Memory B cell (primary cell): ENCODE results near the gene KCTD16.

Source experiments
- ATAC-seq: fragments of 150-1000 bp; cut with Tn5 transposase; 2 replicates; pipeline ENCODE4 v1.10.0; 2021; ENCODE audit warnings: low read depth, mild to moderate bottlenecking, moderate library complexity
- DNase-seq, 2 donors: peaks; one replicate each; pipeline ENCODE4 v3.0.0; 2022; ENCODE audit warnings: low spot score in 2 of 2
- H3K27ac Mint-ChIP-seq: one replicate; pipeline ENCODE4 v1.8.0; 2022; ENCODE audit warnings: mild to moderate bottlenecking, moderate library complexity, mixed read lengths
- H3K27me3 Mint-ChIP-seq: one replicate; pipeline ENCODE4 v1.8.0; 2022; ENCODE audit warnings: mixed read lengths
- H3K36me3 Mint-ChIP-seq: one replicate; pipeline ENCODE4 v1.8.0; 2022; ENCODE audit warnings: mild to moderate bottlenecking, mixed read lengths
- H3K4me1 Mint-ChIP-seq: one replicate; pipeline ENCODE4 v1.8.0; 2022; ENCODE audit warnings: mixed read lengths
- H3K4me3 Mint-ChIP-seq: one replicate; pipeline ENCODE4 v1.8.0; 2022; ENCODE audit warnings: mild to moderate bottlenecking, moderate library complexity, mixed read lengths
- H3K9me3 Mint-ChIP-seq: one replicate; pipeline ENCODE4 v1.8.0; 2022; ENCODE audit warnings: mixed read lengths

The KCTD16 gene

DNA sequence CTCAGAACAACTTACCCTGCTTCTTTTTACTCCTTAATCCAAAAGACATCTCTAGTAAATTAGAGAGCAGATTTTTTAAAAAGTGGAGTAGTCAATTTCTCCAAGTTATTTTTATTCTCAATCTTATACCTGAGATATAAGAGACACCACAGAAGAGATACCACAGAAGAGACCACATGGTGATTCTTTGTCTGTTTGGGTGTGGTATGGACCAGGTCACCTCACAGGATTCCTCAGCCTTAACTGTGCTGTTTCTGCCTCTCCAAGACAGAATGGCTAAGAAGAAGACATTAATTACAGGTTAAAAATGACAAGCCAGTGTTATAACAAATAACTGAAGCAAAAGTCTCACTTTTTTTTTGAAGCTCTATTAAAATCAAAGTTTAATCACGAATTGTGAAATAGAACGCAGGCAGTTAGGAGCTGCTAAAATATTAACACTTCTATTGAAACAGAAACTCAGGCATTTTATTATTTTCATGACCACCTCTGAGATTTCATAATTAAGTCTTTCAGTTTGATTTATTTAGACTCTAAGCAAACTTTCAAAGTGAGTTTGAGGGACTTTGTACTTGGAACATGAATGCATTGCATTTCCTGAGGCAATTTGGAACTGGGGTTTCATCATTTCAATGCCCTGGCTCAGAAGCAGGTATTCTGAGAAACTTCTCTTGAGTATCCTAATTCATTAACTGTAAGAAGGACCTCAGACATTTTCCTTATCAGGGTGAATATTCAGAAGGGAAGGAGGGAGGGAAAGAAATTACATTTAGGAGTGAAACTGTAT, 280.7 kb downstream of the KCTD16 start:
- Mint-ChIP-seq H3K9me3 (peaks cover 7% of the 10 kb centered on the region), H3K27ac (no peak overlapping the region), H3K4me1 (no peaks in the 10 kb centered on the region), H3K4me3 (no peak overlapping the region), H3K27me3 (no peaks in the 10 kb centered on the region), H3K36me3 (no peaks in the 10 kb centered on the region)
- ATAC-seq (no peak), DNase-seq (no peak)

DNA sequence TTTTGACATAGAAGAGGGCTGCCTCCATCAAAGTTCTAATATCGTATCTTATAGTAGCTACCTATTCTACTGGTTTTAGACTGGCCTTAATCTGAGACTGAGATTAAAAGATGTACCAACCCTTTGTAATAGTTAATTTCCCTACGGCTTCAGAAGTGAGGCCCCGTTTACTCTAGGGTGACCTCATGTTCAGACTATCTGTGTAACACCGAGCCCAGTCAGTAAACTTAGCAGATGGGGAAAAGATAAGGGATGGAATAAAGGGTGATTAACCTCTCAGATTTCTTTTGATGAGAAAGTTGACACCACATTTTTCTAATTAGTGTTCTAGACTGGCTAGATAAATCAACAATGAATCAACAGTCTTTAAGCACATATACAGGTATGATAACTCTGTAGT, 283.1 kb downstream of the KCTD16 start:
- no peaks in the 10 kb centered on the region for H3K4me1 Mint-ChIP-seq
- no peaks in the 10 kb centered on the region for H3K36me3 Mint-ChIP-seq
- no peak overlapping the region for H3K27ac Mint-ChIP-seq
- H3K9me3 Mint-ChIP-seq, result peaks cover 9% of the 10 kb centered on the region
- H3K27me3 Mint-ChIP-seq, result no peaks in the 10 kb centered on the region
- DNase-seq (no peak), ATAC-seq (no peak)
- H3K4me3 Mint-ChIP-seq, result no peak overlapping the region

DNA sequence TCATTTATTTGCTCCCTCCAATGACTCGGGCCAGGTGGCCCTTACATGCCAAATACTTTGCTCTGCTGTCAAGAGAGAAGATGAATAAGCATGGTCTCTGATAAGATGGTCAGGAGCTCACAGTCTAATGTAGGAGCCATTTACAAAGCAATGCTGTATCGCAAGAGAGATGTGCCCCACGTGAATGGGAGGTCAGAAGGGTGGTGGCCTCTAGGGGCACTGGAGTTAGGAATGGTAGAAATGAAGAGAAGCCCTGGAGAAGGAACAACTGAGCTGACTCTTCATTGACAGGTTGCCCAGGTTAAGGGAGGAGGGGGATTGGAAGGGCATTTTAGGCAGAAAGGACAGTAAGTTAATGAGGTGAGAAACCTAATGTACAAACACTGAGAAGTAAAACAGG, 286.5 kb downstream of the KCTD16 start:
- H3K36me3 Mint-ChIP-seq, result no peaks in the 10 kb centered on the region
- H3K4me3 Mint-ChIP-seq, result no peak overlapping the region
- H3K4me1 Mint-ChIP-seq, result no peaks in the 10 kb centered on the region
- ATAC-seq (no peak), DNase-seq (no peak)
- peaks cover 10% of the 10 kb centered on the region for H3K9me3 Mint-ChIP-seq
- no peak overlapping the region for H3K27ac Mint-ChIP-seq
- H3K27me3 Mint-ChIP-seq, result no peaks in the 10 kb centered on the region

DNA sequence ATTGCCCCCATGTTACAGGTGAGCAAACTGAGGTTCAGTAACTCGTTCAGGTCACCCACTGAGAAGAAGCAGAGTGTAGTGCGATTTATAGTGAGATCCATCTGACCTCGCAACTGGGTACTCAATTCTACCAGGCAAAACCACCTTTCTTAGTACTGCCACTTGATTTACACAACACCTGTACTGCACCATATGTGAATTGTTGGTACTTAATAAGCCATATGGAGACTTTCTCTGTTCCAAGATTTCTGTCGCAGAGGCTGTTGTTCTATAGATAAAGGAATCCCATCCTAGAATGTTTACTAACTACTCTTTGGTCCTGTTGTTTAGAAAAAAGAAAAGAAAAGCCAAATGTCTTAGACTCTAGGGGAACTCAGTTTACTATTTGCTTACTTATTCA, 287.5 kb downstream of the KCTD16 start:
- Mint-ChIP-seq H3K4me3 (no peak overlapping the region), H3K27ac (no peak overlapping the region), H3K9me3 (peaks cover 6% of the 10 kb centered on the region), H3K27me3 (no peaks in the 10 kb centered on the region), H3K36me3 (no peaks in the 10 kb centered on the region), H3K4me1 (no peaks in the 10 kb centered on the region)
- ATAC-seq, result no peak
- DNase-seq, result no peak

DNA sequence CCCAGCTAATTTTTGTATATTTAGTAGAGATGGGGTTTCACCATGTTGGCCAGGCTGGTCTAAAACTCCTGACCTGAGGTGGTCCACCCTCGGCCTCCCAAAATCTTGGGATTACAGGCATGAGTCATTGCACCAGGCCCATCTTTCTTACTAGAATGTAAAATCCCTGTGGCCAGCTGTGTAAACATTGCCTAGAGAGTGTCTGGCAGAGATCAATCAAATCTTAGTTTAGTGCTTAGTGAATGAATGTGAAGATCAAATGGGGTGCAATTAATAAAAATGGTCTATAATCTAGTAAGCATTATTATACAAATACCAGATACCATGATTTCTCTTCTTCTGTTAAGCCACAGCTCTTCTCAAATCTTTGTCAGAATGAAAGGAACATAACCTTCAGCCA, 289.9 kb downstream of the KCTD16 start:
- H3K4me1 Mint-ChIP-seq, result peaks cover 2% of the 10 kb centered on the region
- ATAC-seq (no peak), DNase-seq (no peak)
- no peaks in the 10 kb centered on the region for H3K27me3 Mint-ChIP-seq
- H3K27ac Mint-ChIP-seq, result no peak overlapping the region
- H3K36me3 Mint-ChIP-seq, result no peaks in the 10 kb centered on the region
- H3K9me3 Mint-ChIP-seq, result peaks cover 8% of the 10 kb centered on the region
- H3K4me3 Mint-ChIP-seq, result no peak overlapping the region

DNA sequence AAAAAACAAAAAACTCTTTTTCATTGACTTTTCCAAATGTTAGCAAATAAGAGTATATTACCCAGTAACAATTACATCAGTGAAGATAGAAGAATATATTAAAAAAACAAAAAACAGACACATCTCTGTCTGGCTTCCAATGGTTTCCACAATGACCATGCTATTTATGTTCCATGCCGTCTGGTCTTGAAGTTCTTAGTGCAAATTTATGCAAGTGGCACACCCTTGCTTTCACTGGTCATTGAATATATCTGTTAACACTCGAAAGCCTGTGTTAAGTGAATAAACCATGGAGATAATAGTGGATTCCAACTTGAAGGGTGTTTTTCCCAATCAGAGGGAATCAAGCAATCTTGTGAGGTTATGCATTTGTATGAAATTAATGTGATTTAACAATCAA, 291.9 kb downstream of the KCTD16 start:
- H3K36me3 Mint-ChIP-seq, result no peaks in the 10 kb centered on the region
- no peak overlapping the region for H3K27ac Mint-ChIP-seq
- no peak overlapping the region for H3K4me3 Mint-ChIP-seq
- no peak for ATAC-seq
- no peak for DNase-seq
- H3K9me3 Mint-ChIP-seq, result peaks cover 5% of the 10 kb centered on the region
- no peaks in the 10 kb centered on the region for H3K27me3 Mint-ChIP-seq
- peaks cover 2% of the 10 kb centered on the region for H3K4me1 Mint-ChIP-seq

DNA sequence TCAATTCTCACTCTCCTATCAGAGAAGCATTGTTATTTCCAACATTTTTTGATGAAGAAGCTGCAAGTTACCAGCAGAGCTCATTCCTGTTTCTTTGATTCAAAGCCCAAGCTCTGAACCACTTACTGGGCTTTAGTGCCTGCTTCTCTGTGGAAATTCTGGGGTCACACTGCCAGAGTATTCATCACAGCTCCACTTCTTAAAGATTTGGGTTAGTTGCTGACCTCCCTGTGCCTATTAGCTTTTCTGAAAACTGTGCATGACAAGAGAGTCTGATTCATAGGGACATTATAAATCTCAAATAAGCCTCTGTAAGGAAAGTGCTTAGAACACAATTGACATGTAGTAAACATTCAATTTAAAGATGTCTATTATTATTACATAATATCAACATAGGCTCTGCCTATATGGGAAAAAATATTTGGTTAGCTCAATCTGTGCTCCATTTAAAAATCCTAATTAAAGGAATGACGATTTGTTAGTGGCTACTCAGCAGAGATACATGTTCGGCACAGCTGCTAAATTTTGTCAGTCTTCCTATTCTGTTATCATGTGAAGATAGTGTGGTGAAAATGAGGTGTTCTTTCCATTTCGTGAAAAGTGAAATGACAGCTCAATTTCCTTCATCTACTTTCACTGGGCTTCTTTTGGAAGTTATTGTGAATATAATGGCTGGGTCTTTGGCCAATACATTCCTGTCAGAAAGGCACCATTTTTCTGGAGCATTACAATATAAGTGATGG, 293.0 kb downstream of the KCTD16 start:
- Mint-ChIP-seq H3K36me3 (no peaks in the 10 kb centered on the region), H3K27me3 (no peaks in the 10 kb centered on the region), H3K27ac (no peak overlapping the region), H3K4me3 (no peak overlapping the region), H3K4me1 (peaks cover 2% of the 10 kb centered on the region), H3K9me3 (peaks cover 5% of the 10 kb centered on the region)
- ATAC-seq, result no peak
- no peak for DNase-seq

DNA sequence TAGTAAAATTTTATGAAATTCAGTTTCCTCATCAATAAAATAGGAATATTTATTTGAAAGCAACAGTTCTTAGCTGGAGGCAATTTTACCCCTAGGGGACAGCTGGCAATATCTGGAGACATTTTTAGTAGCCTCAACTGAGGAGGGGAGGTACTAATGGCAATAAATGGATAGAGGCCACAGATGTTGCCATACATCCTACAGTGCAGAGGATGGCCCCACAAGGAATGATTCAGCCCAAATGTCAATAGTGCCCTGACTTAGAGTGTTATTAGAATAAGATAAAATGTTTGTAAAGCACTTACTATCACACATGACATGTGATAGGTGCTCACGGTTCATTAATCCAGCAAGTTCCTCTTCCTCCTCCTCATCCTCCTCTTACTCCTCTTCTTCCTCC, 293.6 kb downstream of the KCTD16 start:
- DNase-seq, result no peak
- no peak overlapping the region for H3K4me3 Mint-ChIP-seq
- peaks cover 5% of the 10 kb centered on the region for H3K9me3 Mint-ChIP-seq
- H3K4me1 Mint-ChIP-seq, result peaks cover 2% of the 10 kb centered on the region
- no peaks in the 10 kb centered on the region for H3K27me3 Mint-ChIP-seq
- H3K27ac Mint-ChIP-seq, result no peak overlapping the region
- no peak for ATAC-seq
- H3K36me3 Mint-ChIP-seq, result no peaks in the 10 kb centered on the region

DNA sequence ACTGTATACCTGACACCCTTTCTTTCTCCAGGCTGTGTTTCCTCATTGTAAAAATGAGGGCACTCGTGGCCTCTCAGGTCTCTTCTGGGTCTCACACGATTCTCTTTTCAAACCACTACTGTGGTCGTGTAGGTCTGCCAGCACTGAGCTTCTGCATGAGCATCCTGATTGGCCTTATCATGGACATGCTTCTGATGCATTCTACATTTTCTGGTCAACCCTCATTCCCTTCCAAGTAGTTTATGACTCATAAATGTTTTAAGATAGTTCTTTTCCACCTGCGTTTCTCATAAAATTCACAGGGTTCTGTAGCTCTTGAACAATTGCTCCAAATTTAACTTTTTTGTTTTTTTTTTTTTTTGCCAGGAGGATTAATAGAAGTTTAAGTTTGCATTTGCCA, 294.8 kb downstream of the KCTD16 start:
- Mint-ChIP-seq H3K4me1 (peaks cover 2% of the 10 kb centered on the region), H3K4me3 (no peak overlapping the region), H3K36me3 (no peaks in the 10 kb centered on the region), H3K27ac (no peak overlapping the region), H3K9me3 (peaks cover 4% of the 10 kb centered on the region), H3K27me3 (no peaks in the 10 kb centered on the region)
- ATAC-seq (no peak), DNase-seq (no peak)

DNA sequence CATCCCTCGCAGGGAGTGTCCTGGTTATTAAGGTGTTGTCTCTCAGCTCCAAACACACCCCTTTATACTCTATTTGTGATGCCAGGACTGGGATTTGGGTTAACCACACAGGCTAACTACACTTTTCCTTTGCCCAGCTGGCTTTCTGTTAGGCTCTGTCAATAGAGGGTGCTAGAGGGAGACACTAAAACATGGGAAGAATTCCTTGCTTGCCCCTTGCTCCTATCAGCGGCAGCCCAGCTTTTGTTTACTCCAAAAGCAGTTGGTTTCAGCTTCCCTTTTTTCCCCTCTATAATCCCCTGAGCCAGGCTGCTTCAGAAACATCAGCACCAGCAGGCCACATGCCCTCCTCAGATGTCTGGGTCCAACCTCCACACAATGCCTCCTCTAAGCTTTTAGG, 297.1 kb downstream of the KCTD16 start:
- ATAC-seq (no peak), DNase-seq (no peak)
- Mint-ChIP-seq H3K4me1 (peaks cover 2% of the 10 kb centered on the region), H3K36me3 (no peaks in the 10 kb centered on the region), H3K9me3 (peaks cover 4% of the 10 kb centered on the region), H3K27me3 (no peaks in the 10 kb centered on the region), H3K4me3 (no peak overlapping the region), H3K27ac (no peak overlapping the region)

DNA sequence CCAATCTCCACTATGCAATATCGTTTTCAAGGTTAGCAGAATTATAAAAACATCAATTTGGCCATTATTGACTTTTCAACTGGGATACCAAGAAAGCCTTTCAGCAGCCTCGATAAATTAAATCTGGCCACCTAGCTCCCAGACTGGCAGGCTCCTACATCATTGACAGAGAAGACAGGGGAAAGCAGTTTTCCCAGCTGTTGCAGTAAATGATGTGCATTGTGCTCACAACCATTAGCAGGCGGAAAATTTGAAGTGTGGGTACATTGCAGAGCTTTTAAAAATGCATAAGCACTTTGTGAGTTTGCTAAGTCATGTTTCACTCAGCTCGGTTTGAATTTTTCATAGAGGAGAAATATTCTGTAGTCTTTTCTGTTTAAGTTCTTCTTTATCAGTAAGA, 297.9 kb downstream of the KCTD16 start:
- Mint-ChIP-seq H3K27ac (no peak overlapping the region), H3K27me3 (no peaks in the 10 kb centered on the region), H3K9me3 (peaks cover 4% of the 10 kb centered on the region), H3K36me3 (no peaks in the 10 kb centered on the region), H3K4me3 (no peak overlapping the region), H3K4me1 (peaks cover 2% of the 10 kb centered on the region)
- no peak for ATAC-seq
- DNase-seq, result no peak

DNA sequence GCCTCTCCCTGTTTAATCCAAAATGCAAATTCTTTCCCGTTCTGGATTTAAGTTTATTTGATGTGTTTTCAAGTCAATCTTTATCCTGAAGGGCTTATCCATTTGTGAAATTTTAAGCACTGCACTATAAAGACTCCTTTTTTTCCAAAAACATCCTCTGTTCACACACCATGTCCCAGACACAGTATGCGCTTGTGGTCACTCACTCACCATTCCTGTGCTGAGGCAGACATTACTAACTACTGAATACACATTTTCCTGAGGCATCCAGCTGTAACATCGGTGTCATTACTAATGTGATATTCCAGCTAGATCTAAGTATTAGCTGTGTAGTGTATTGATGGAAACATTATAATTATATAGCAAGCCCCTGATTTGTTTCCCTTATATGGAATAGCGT, 298.4 kb downstream of the KCTD16 start:
- peaks cover 4% of the 10 kb centered on the region for H3K9me3 Mint-ChIP-seq
- H3K4me3 Mint-ChIP-seq, result no peak overlapping the region
- no peak overlapping the region for H3K27ac Mint-ChIP-seq
- H3K27me3 Mint-ChIP-seq, result no peaks in the 10 kb centered on the region
- no peaks in the 10 kb centered on the region for H3K36me3 Mint-ChIP-seq
- ATAC-seq (no peak), DNase-seq (no peak)
- H3K4me1 Mint-ChIP-seq, result peaks cover 2% of the 10 kb centered on the region

DNA sequence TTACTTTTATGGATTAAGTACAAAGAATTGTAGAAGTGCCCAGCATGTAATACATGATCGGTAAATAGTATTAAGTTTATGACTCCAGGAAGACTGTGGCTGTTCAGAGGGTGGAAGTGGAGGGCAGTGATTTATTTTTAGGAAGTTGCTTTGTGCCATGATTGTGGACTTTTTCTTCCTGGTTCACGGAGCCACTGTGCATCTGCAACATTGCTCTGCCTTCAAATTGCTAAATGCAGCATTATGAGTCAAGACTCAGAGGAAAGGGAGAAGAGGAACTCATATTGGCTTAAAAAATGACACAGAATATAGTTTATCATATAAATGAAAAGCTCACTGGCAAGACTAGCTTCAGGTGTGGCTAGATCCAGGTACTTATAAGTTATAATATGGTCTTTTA, 301.5 kb downstream of the KCTD16 start:
- DNase-seq (no peak), ATAC-seq (no peak)
- Mint-ChIP-seq H3K27ac (no peak overlapping the region), H3K27me3 (no peaks in the 10 kb centered on the region), H3K9me3 (no peaks in the 10 kb centered on the region), H3K4me1 (no peaks in the 10 kb centered on the region), H3K36me3 (no peaks in the 10 kb centered on the region), H3K4me3 (no peak overlapping the region)

DNA sequence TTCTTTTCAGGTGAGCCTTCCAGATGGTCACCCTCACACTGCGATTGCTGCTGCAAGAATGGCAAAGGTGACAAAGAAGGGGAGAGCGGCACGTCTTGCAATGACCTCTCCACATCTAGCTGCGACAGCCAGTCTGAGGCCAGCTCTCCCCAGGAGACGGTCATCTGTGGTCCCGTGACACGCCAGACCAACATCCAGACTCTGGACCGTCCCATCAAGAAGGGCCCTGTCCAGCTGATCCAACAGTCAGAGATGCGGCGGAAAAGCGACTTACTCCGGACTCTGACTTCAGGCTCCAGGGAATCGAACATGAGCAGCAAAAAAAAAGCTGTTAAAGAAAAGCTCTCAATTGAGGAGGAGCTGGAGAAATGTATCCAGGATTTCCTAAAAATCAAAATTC, 303.0 kb downstream of the KCTD16 start:
- DNase-seq (no peak), ATAC-seq (no peak)

DNA sequence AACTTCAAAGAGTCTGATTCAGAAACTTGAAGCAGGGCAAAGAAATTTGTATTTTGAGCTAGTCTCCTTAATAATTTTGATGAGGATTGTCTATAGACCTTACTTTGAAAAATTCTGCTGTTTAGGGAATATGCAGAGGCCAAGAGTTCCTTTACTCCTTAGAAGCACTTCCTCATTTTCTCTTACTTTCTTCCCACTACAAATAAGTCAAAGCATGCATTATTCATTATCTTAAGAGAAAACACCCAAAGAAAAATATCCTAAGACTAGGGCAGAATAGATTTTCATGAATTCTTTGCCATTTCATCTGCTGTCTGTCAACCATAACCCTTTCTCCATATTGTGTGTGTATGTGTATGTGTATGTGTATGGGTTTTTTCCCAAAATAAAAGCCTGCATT, 307.9 kb downstream of the KCTD16 start:
- H3K36me3 Mint-ChIP-seq, result no peaks in the 10 kb centered on the region
- no peaks in the 10 kb centered on the region for H3K9me3 Mint-ChIP-seq
- H3K27ac Mint-ChIP-seq, result no peak overlapping the region
- H3K4me1 Mint-ChIP-seq, result no peaks in the 10 kb centered on the region
- DNase-seq (no peak), ATAC-seq (no peak)
- no peak overlapping the region for H3K4me3 Mint-ChIP-seq
- H3K27me3 Mint-ChIP-seq, result no peaks in the 10 kb centered on the region

More for the DNA sequence above, 303.0 kb downstream of the KCTD16 start:
- no peaks in the 10 kb centered on the region for H3K27me3 Mint-ChIP-seq
- H3K4me3 Mint-ChIP-seq, result no peak overlapping the region
- H3K4me1 Mint-ChIP-seq, result no peaks in the 10 kb centered on the region
- H3K9me3 Mint-ChIP-seq, result no peaks in the 10 kb centered on the region
- H3K27ac Mint-ChIP-seq, result no peak overlapping the region
- H3K36me3 Mint-ChIP-seq, result no peaks in the 10 kb centered on the region
